Measurements from ENCODE around the gene PTPN7. TPM values are rescaled to one million over a fixed set of nuclear protein-coding genes. Genes with fewer than 3 reads are reported as not detected.

Gene PTPN7
- total RNA-seq, 1 donor from 2014 or later, result 2.6 TPM

- Histone ChIP-seq H3K36me3 (ENCODE audit: control insufficient read depth, insufficient read depth, low read length) (no peaks in the 10 kb centered on the region), H3K27me3 (ENCODE audit: control insufficient read depth, insufficient read depth, low read length) (no peaks in the 10 kb centered on the region), H3K4me3 (ENCODE audit: low read depth, low read length) (no peak overlapping the region)
- no peak for DNase-seq (ENCODE audit: low read depth)
- TF ChIP-seq CTCF (IDR thresholded peaks at IDR 0.05; ENCODE audit: insufficient read depth, low read length, poor library complexity, severe bottlenecking), result no peak
These were observed 997 bp upstream of the PTPN7 start for GRCh38 chr1:202161151-202162046.

GRCh38 chr1:202159534-202160371 is 649 bp downstream of the PTPN7 start:
- Histone ChIP-seq H3K27me3 (ENCODE audit: control insufficient read depth, insufficient read depth, low read length) (no peaks in the 10 kb centered on the region), H3K36me3 (ENCODE audit: control insufficient read depth, insufficient read depth, low read length) (no peaks in the 10 kb centered on the region), H3K4me3 (ENCODE audit: low read depth, low read length) (no peak overlapping the region)
- no peak for DNase-seq (ENCODE audit: low read depth)
- TF ChIP-seq CTCF (IDR thresholded peaks at IDR 0.05; ENCODE audit: insufficient read depth, low read length, poor library complexity, severe bottlenecking), result no peak

GRCh38 chr1:202158810-202159533 is 1.4 kb downstream of the PTPN7 start:
- H3K4me3 ChIP-seq (ENCODE audit: low read depth, low read length), result no peak overlapping the region
- DNase-seq (ENCODE audit: low read depth), result no peak
- TF ChIP-seq CTCF (IDR thresholded peaks at IDR 0.05; ENCODE audit: insufficient read depth, low read length, poor library complexity, severe bottlenecking), result no peak
- H3K36me3 ChIP-seq (ENCODE audit: control insufficient read depth, insufficient read depth, low read length), result no peaks in the 10 kb centered on the region
- no peaks in the 10 kb centered on the region for H3K27me3 ChIP-seq (ENCODE audit: control insufficient read depth, insufficient read depth, low read length)

GRCh38 chr1:202157945-202158344 is 2.5 kb downstream of the PTPN7 start:
- Histone ChIP-seq H3K4me3 (ENCODE audit: low read depth, low read length) (no peak overlapping the region), H3K27me3 (ENCODE audit: control insufficient read depth, insufficient read depth, low read length) (no peaks in the 10 kb centered on the region), H3K36me3 (ENCODE audit: control insufficient read depth, insufficient read depth, low read length) (no peaks in the 10 kb centered on the region)
- TF ChIP-seq CTCF (IDR thresholded peaks at IDR 0.05; ENCODE audit: insufficient read depth, low read length, poor library complexity, severe bottlenecking), result no peak
- no peak for DNase-seq (ENCODE audit: low read depth)

- H3K27me3 ChIP-seq (ENCODE audit: control insufficient read depth, insufficient read depth, low read length), result no peaks in the 10 kb centered on the region
These were observed 3.8 kb downstream of the PTPN7 start for GRCh38 chr1:202156590-202156989.

More at GRCh38 chr1:202156590-202156989, 3.8 kb downstream of the PTPN7 start:
- DNase-seq (ENCODE audit: low read depth), result no peak
- TF ChIP-seq CTCF (IDR thresholded peaks at IDR 0.05; ENCODE audit: insufficient read depth, low read length, poor library complexity, severe bottlenecking), result no peak
- Histone ChIP-seq H3K4me3 (ENCODE audit: low read depth, low read length) (no peak overlapping the region), H3K36me3 (ENCODE audit: control insufficient read depth, insufficient read depth, low read length) (no peaks in the 10 kb centered on the region)

Measured in kidney epithelial cell (primary cell).